NT2/D1 (cell line): Measurements from ENCODE around the gene VPS33A.

Source experiments
- YY1 ChIP-seq: IDR thresholded peaks from 2 replicates; pipeline ENCODE4 v1.6.1; 2011; ENCODE audit not compliant: insufficient read length, insufficient read depth
- ZNF274 ChIP-seq: IDR thresholded peaks from 2 replicates; pipeline ENCODE4 v1.6.1; 2011; ENCODE audit warnings: mild to moderate bottlenecking, low read depth, low read length

DNA sequence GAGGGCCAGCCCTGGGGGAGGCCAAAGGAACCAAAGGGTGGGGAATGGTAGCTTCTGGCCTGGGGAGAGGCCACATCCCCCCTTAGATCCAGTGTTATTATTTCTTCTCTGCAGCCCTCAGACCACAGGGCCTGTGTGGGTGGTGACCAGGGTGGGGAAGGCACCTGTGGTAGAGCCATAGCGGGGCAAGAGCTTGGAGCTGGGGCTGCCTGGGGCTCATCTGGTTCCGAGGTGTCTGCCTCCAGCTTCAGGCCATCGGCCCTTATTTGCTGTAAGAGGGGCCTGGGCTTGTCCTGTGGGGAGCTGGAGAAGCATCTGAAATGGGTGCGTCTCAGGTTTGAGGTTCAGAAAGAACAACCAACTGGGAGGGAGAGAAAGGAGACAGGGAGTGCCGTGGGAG lies 64.9 kb downstream of the VPS33A start:
- TF ChIP-seq ZNF274 (no peak), YY1 (no peak)
